Measurements from ENCODE around the gene ZNF804B. TPM values are rescaled to one million over a fixed set of nuclear protein-coding genes. Genes with fewer than 3 reads are reported as not detected.

The ZNF804B gene
- total and polyA plus RNA-seq, 2 of the 4 experiments (the other 2 are of a cell fraction) = not detected

DNA sequence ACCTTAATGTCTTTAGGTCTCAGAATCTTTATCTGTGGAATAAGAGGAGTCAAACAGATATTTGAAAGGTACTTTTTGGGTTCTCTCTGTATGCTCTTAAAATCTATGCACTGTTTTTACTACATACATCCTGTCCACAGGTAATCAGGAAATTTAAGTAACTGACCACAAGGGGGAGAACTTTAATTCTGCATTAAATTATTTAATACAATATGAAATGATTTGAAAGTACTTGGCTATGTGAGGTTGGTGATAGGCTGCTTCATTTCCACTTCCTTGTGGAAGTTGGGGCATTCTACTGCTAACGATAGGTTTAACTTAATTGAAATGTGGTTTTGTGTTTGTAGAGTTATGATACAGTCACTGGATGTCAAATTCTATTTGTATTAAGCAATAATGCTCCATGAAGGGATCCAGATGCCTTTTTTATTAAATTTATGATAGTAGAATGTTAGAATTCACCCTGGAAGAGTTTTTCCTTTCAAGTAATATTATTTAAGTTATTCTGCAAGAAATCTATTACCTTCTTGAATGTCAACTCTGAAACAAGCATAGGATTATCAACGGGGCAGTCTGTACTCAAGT lies 30.1 kb downstream of the ZNF804B start:
- Histone ChIP-seq H2BK15ac (ENCODE audit: low read depth, low read length) (no peak overlapping the region), H3K27me3 (ENCODE audit: control insufficient read depth, insufficient read depth, low read length) (no peaks in the 10 kb centered on the region), H3K56ac (ENCODE audit: extremely low read depth, insufficient read depth, low read length) (no peak overlapping the region), H4K20me1 (ENCODE audit: insufficient read depth, low read length) (no peaks in the 10 kb centered on the region), H3K9me1 (ENCODE audit: insufficient read depth, low read length) (no peaks in the 10 kb centered on the region), H4K5ac (ENCODE audit: low read depth, low read length) (no peak overlapping the region), H3K23ac (ENCODE audit: low read depth, low read length) (no peak overlapping the region), H2BK20ac (ENCODE audit: low read depth, low read length) (no peak overlapping the region), H3K27ac (ENCODE audit: insufficient read depth, low read length) (no peak overlapping the region), H2AK9ac (replicated peaks; ENCODE audit: low read depth, low read length, poor library complexity) (no peak overlapping the region), H3K18ac (ENCODE audit: low read depth, low read length) (no peak overlapping the region), H3K4me3 (ENCODE audit: insufficient read depth, low read depth, low read length) (no peak overlapping the region), H3K14ac (replicated peaks; ENCODE audit: low read depth, low read length) (no peak overlapping the region), H3K36me3 (ENCODE audit: control insufficient read depth, insufficient read depth, low read length) (no peaks in the 10 kb centered on the region), H4K91ac (ENCODE audit: insufficient read depth, low read depth, low read length) (no peak overlapping the region), H3K4me2 (ENCODE audit: low read depth, low read length) (no peak overlapping the region), H3K4ac (ENCODE audit: low read depth, low read length) (no peak overlapping the region), H3K9me3 (ENCODE audit: control insufficient read depth, insufficient read depth, low read length) (no peaks in the 10 kb centered on the region), H4K8ac (ENCODE audit: low read depth in 2 of 2, low read length in 2 of 2) (no peak overlapping the region), H3K4me1 (ENCODE audit: control insufficient read depth, insufficient read depth, low read length) (no peaks in the 10 kb centered on the region), H2AK5ac (ENCODE audit: low read depth, low read length) (no peak overlapping the region), H2BK5ac (ENCODE audit: low read depth, low read length, poor library complexity, severe bottlenecking) (no peak overlapping the region), H2AFZ (replicated peaks; ENCODE audit: low read length, poor library complexity) (no peak overlapping the region), H2BK120ac (ENCODE audit: low read depth, low read length) (no peak overlapping the region), H3K9ac (ENCODE audit: low read depth, low read length) (no peak overlapping the region), H3K79me1 (ENCODE audit: low read depth in 1 of 2, low read length in 2 of 2) (no peaks in the 10 kb centered on the region)
- TF ChIP-seq FOS (IDR thresholded peaks at IDR 0.05; ENCODE audit: low read depth, low read length) (no peak), SMC3 (IDR thresholded peaks at IDR 0.05; ENCODE audit: low read depth, low read length) (0 out of 2 replicates have a peak, but pooled peaks have one; percentile 30), RAD21 (IDR thresholded peaks at IDR 0.05; ENCODE audit: low read length) (peak; percentile 8; the same call in 1 of the 2 replicates)
- TF ChIP-seq, protein P1, sequence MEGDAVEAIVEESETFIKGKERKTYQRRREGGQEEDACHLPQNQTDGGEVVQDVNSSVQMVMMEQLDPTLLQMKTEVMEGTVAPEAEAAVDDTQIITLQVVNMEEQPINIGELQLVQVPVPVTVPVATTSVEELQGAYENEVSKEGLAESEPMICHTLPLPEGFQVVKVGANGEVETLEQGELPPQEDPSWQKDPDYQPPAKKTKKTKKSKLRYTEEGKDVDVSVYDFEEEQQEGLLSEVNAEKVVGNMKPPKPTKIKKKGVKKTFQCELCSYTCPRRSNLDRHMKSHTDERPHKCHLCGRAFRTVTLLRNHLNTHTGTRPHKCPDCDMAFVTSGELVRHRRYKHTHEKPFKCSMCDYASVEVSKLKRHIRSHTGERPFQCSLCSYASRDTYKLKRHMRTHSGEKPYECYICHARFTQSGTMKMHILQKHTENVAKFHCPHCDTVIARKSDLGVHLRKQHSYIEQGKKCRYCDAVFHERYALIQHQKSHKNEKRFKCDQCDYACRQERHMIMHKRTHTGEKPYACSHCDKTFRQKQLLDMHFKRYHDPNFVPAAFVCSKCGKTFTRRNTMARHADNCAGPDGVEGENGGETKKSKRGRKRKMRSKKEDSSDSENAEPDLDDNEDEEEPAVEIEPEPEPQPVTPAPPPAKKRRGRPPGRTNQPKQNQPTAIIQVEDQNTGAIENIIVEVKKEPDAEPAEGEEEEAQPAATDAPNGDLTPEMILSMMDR (conservative IDR thresholded peaks at IDR 0.05; ENCODE audit: low read depth, low read length) = peak; percentile 39
- WGBS, 2 experiments (ENCODE audit: extremely low coverage in 2 of 2, insufficient read length in 1 of 2) = no CpG with 5 or more reads among the region's 2 CpGs
- no peak for ATAC-seq (ENCODE audit: low read depth)
- DNase-seq = peak; percentile 2
- intact Hi-C loops (cut with micrococcal nuclease) (loop anchor here (5.0 kb wide), 1 partner anchor 1328 kb away; no protein-coding TSS in a partner anchor), in situ Hi-C loops (cut with MboI; ENCODE audit: low sequenced_read_pairs) (loop anchor here (25.0 kb wide), 2 partner anchors 1298 to 1523 kb away; partner anchors contain the start of gene FAM237B), dilution Hi-C loops (cut with HindIII; ENCODE audit: low sequenced_read_pairs, unreplicated experiment) (no loop called here)
- ChIA-PET POLR2A (ENCODE audit: unreplicated experiment) (no interaction called here), CTCF (no interaction called here)
- BruUV-seq (replicated peaks) = no TSS peak
